Duodenal mucosa (tissue), 2 donors: ENCODE measurements around the gene ZBTB7A.
A peak's percentile ranks its signal among the peaks of the same experiment; 100 is the strongest.

Experiments
- H3K27ac ChIP-seq: one replicate; pipeline ENCODE4 v1.7.0; 2013; ENCODE audit warnings: low read depth, low read length
- H3K27me3 ChIP-seq, 2 donors: one replicate each; pipeline ENCODE4 v1.7.0; 2013; ENCODE audit warnings: low read length in 2 of 2, control low read depth in 1 of 2; ENCODE audit not compliant: insufficient read depth in 2 of 2, control insufficient read depth in 1 of 2
- H3K36me3 ChIP-seq, 2 donors: one replicate each; pipeline ENCODE4 v1.7.0; 2013; ENCODE audit warnings: low read length in 2 of 2, control low read depth in 1 of 2; ENCODE audit not compliant: insufficient read depth in 2 of 2, control insufficient read depth in 1 of 2
- H3K4me1 ChIP-seq, 2 donors: one replicate each; pipeline ENCODE4 v1.7.0; 2013; ENCODE audit warnings: low read length in 2 of 2, control low read depth in 1 of 2; ENCODE audit not compliant: insufficient read depth in 2 of 2, control insufficient read depth in 1 of 2
- H3K4me3 ChIP-seq, 2 donors: one replicate each; pipeline ENCODE4 v1.7.0; 2013; ENCODE audit warnings: low read length in 2 of 2, low read depth in 1 of 2
- H3K9ac ChIP-seq, 2 donors: one replicate each; pipeline ENCODE4 v1.7.0; 2013; ENCODE audit warnings: low read length in 2 of 2, low read depth in 1 of 2
- H3K9me3 ChIP-seq, 2 donors: one replicate each; pipeline ENCODE4 v1.7.0; 2013; ENCODE audit warnings: low read length in 2 of 2, control low read depth in 1 of 2; ENCODE audit not compliant: control insufficient read depth in 1 of 2

ZBTB7A gene

GRCh38 chr19:4068047-4068966 is 1.6 kb upstream of the ZBTB7A start:
- Histone ChIP-seq H3K36me3 (peaks cover 0 to 1% of the 10 kb centered on the region in 2 donors), H3K27ac (peak overlapping the region; percentile 95), H3K9ac (peak overlapping the region; percentile 71 to 76), H3K4me1 (peaks cover 15 to 17% of the 10 kb centered on the region in 2 donors), H3K9me3 (no peaks in the 10 kb centered on the region), H3K4me3 (peak overlapping the region; percentile 56 to 62), H3K27me3 (no peaks in the 10 kb centered on the region)

GRCh38 chr19:4067396-4068046 is 822 bp upstream of the ZBTB7A start:
- peak overlapping the region; percentile 95 for H3K27ac ChIP-seq
- peaks cover 0 to 6% of the 10 kb centered on the region in 2 donors for H3K36me3 ChIP-seq
- peak overlapping the region; percentile 71 to 76 for H3K9ac ChIP-seq
- no peaks in the 10 kb centered on the region for H3K9me3 ChIP-seq
- H3K4me1 ChIP-seq, result peaks cover 23 to 25% of the 10 kb centered on the region in 2 donors
- H3K4me3 ChIP-seq, result peak overlapping the region; percentile 56 to 62
- no peaks in the 10 kb centered on the region for H3K27me3 ChIP-seq

GRCh38 chr19:4066176-4066606 is 508 bp downstream of the ZBTB7A start:
- peaks cover 36 to 39% of the 10 kb centered on the region in 2 donors for H3K4me1 ChIP-seq
- peak overlapping the region; percentile 43 to 65 for H3K9ac ChIP-seq
- peak overlapping the region; percentile 66 to 75 for H3K4me3 ChIP-seq
- no peaks in the 10 kb centered on the region for H3K27me3 ChIP-seq
- H3K36me3 ChIP-seq, result peaks cover 0 to 6% of the 10 kb centered on the region in 2 donors
- no peaks in the 10 kb centered on the region for H3K9me3 ChIP-seq
- peak overlapping the region; percentile 95 for H3K27ac ChIP-seq

- Histone ChIP-seq H3K27me3 (no peaks in the 10 kb centered on the region), H3K27ac (peak overlapping the region; percentile 50), H3K4me1 (peaks cover 42 to 44% of the 10 kb centered on the region in 2 donors), H3K36me3 (peaks cover 0 to 6% of the 10 kb centered on the region in 2 donors), H3K9me3 (no peaks in the 10 kb centered on the region), H3K9ac (no peak overlapping the region), H3K4me3 (peak overlapping the region; percentile 66 to 75)
These were observed 1.1 kb downstream of the ZBTB7A start for GRCh38 chr19:4065430-4066175.

- Histone ChIP-seq H3K27ac (peak overlapping the region; percentile 98), H3K36me3 (peaks cover 0 to 6% of the 10 kb centered on the region in 2 donors), H3K27me3 (no peaks in the 10 kb centered on the region), H3K9me3 (no peaks in the 10 kb centered on the region), H3K9ac (peak overlapping the region; percentile 89 to 97), H3K4me3 (peak overlapping the region; percentile 76 to 78), H3K4me1 (peaks cover 48 to 54% of the 10 kb centered on the region in 2 donors)
These were observed 2.0 kb downstream of the ZBTB7A start for GRCh38 chr19:4064496-4065260.

- peak overlapping the region; percentile 76 to 78 for H3K4me3 ChIP-seq
- H3K27ac ChIP-seq, result peak overlapping the region; percentile 98
- no peaks in the 10 kb centered on the region for H3K27me3 ChIP-seq
- peaks cover 0 to 6% of the 10 kb centered on the region in 2 donors for H3K36me3 ChIP-seq
- peak overlapping the region; percentile 89 to 97 for H3K9ac ChIP-seq
- H3K9me3 ChIP-seq, result no peaks in the 10 kb centered on the region
- H3K4me1 ChIP-seq, result peaks cover 51 to 56% of the 10 kb centered on the region in 2 donors
These were observed 2.6 kb downstream of the ZBTB7A start for GRCh38 chr19:4064149-4064495.

GRCh38 chr19:4063369-4064148 is 3.1 kb downstream of the ZBTB7A start:
- H3K4me3 ChIP-seq, result peak overlapping the region; percentile 76 to 78
- H3K9me3 ChIP-seq, result no peaks in the 10 kb centered on the region
- H3K27ac ChIP-seq, result peak overlapping the region; percentile 98
- H3K9ac ChIP-seq, result peak overlapping the region; percentile 89 to 97
- peaks cover 0 to 6% of the 10 kb centered on the region in 2 donors for H3K36me3 ChIP-seq
- H3K4me1 ChIP-seq, result peaks cover 53 to 59% of the 10 kb centered on the region in 2 donors
- H3K27me3 ChIP-seq, result no peaks in the 10 kb centered on the region

- Histone ChIP-seq H3K9me3 (no peaks in the 10 kb centered on the region), H3K27me3 (no peaks in the 10 kb centered on the region), H3K4me3 (peak overlapping the region; percentile 76 to 78), H3K9ac (peak overlapping the region; percentile 89 to 97), H3K4me1 (peaks cover 56 to 63% of the 10 kb centered on the region in 2 donors), H3K27ac (peak overlapping the region; percentile 98), H3K36me3 (peaks cover 0 to 6% of the 10 kb centered on the region in 2 donors)
These were observed 4.0 kb downstream of the ZBTB7A start for GRCh38 chr19:4062419-4063368.
